GM12865 (cell line): ENCODE results near the gene PDE9A.

Source experiments
- DNase-seq: peaks from one replicate; pipeline ENCODE4 v3.0.0; 2010; ENCODE audit warnings: low read depth
- H3K4me3 ChIP-seq: 2 replicates; pipeline ENCODE4 v1.5.1; 2011; ENCODE audit warnings: mild to moderate bottlenecking, low read depth, low read length, control low read depth
- TF ChIP-seq, protein P1 (sequence below): IDR thresholded peaks from 2 replicates; pipeline ENCODE4 v1.5.1; 2011; ENCODE audit warnings: low read length, control low read depth, low read depth, inconsistent platforms; ENCODE audit not compliant: insufficient read depth; ENCODE audit errors: missing control alignments

The PDE9A gene

DNA sequence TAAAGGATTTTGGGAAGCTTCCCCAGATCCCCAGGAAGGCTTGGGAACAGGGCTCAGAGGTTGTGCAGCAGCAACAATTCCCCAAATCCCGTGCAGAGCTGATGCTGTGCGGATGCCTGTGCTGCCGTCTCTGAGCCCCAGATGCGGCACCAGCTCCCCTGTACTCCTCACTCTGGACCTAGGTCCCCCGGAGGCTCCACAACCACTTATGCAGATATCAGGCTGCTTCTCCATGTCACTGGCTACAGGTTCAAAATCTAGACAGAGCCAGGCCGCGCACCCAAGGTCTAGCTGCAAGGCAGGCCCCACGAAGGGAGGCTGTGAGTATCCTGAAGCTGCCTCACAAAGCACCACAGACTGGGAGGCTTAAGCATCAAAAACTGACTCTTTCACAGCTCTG lies 81.6 kb downstream of the PDE9A start:
- TF ChIP-seq, protein P1, sequence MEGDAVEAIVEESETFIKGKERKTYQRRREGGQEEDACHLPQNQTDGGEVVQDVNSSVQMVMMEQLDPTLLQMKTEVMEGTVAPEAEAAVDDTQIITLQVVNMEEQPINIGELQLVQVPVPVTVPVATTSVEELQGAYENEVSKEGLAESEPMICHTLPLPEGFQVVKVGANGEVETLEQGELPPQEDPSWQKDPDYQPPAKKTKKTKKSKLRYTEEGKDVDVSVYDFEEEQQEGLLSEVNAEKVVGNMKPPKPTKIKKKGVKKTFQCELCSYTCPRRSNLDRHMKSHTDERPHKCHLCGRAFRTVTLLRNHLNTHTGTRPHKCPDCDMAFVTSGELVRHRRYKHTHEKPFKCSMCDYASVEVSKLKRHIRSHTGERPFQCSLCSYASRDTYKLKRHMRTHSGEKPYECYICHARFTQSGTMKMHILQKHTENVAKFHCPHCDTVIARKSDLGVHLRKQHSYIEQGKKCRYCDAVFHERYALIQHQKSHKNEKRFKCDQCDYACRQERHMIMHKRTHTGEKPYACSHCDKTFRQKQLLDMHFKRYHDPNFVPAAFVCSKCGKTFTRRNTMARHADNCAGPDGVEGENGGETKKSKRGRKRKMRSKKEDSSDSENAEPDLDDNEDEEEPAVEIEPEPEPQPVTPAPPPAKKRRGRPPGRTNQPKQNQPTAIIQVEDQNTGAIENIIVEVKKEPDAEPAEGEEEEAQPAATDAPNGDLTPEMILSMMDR: no peak
- no peak for DNase-seq
- H3K4me3 ChIP-seq: no peak overlapping the region

DNA sequence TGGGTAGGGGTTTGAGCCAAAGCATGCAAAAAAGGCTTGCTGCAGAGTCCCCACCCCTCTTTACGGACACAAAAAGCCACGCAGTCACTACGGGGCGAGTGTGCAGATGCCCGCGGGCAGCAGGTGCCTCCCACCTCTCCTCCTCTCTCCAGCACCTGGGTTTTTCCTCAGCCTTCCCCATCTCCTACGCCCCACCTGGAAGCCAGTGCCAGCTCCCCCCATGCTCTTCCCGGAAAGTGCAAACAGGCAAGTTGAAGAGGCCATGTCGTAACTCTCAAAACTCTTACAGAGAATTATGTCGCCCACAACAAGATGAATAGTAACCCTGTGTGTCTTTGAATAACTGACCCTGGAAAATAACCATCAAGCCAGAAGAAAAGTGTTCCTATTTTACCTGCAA lies 82.5 kb downstream of the PDE9A start:
- no peak overlapping the region for H3K4me3 ChIP-seq
- DNase-seq: no peak
- TF ChIP-seq, protein P1: no peak

DNA sequence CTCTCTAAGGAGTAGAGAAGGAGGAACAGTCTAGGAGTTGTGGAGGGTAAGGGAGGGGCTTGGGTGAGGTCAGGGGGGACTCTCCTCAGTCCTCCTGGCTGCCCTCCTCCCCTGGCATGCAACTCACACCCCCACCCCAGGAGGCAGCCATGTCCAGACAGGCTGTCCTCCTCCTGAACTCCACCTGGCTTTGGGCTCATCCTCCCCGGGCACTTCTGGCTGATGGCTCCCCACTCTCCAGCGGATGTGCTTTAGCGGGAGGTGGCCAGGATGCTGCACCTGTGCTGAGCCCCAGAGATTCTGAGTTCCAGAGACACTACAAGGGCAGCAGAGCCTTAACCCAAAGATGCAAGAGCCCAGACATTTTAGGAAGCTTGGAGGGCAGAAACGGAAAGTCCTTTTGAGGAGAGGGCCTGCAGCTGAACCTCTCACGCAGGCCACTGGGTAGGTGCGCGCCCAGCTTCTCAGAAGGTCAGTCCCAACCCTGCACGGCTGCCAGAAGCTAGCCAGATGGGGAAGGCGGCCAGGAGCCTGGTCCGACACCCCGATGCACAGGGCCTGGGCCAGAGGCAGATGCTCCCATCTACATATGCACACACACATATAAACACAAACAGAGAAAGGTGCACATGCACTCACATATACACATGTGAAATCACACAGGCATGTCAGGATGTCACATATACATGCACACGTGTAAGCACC lies 83.4 kb downstream of the PDE9A start:
- TF ChIP-seq, protein P1: no peak
- no peak for DNase-seq
- H3K4me3 ChIP-seq: no peak overlapping the region

GRCh38 chr21:42737951-42738590 lies 84.7 kb downstream of the PDE9A start:
- no peak for DNase-seq
- H3K4me3 ChIP-seq: no peak overlapping the region
- TF ChIP-seq, protein P1: no peak

DNA sequence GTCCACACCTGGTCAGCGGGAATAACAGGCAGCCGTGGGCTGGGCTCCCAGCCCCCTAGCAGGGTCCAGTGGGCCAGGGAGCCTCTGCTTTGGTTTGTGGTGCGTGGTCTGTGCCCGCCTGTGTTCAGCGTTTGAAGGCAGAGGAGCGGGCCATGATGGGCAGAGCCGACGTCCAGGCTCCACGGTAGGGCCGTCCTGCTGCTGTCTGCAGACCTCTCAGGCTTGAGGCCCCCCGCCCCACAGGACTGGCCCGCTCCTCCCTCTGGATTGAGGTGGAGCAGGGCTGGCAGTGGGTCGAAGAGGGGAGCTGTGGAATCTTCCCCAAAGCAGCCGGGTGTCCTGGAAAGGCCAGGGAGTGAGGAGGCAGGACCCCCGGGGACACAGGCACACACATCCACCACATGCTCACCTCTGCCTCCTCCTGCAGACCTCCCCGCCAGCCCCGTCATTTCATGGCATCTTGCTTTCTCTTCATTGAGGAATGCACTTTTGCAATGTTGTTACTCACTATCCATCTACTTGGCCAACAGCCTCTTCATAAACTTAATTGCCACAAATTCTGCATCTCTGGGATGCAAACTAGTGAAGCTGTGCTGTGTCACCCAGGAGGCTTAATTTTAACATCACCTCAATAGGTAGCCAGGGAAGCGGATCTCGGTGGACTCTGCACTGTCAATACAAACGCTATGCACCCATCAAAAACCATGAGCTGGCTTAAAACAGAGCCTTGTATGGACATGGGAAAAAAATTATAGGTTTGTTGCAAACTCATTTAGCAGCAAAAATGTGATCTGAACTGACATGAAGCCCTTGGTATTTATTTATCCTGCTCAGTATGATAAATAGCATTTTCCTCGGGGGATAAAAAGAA lies 85.9 kb downstream of the PDE9A start:
- no peak overlapping the region for H3K4me3 ChIP-seq
- TF ChIP-seq, protein P1: no peak
- DNase-seq: no peak

- no peak overlapping the region for H3K4me3 ChIP-seq
- DNase-seq: no peak
- TF ChIP-seq, protein P1: no peak
These were observed 87.0 kb downstream of the PDE9A start for GRCh38 chr21:42740405-42740909.
